HepG2 (cell line): ENCODE measurements around the gene AXDND1. TPM values are rescaled to one million over a fixed set of nuclear protein-coding genes. Genes with fewer than 3 reads are reported as not detected.

Experiments used
- CHCHD3 ChIP-seq: sonication (generic); formaldehyde crosslinking; IDR thresholded peaks from 2 replicates; pipeline ENCODE4 v1.8.0; 2022; ENCODE audit warnings: mild to moderate bottlenecking, missing genetic modification reagents, moderate library complexity
- HES4 ChIP-seq: sonication (generic); formaldehyde crosslinking; IDR thresholded peaks from 2 replicates; pipeline ENCODE4 v1.9.0; 2021; ENCODE audit warnings: mild to moderate bottlenecking, missing genetic modification reagents, borderline replicate concordance
- JUN ChIP-seq: sonication (generic); formaldehyde crosslinking; IDR thresholded peaks from 2 replicates; pipeline ENCODE4 v1.4.0; 2020; ENCODE audit warnings: mild to moderate bottlenecking, missing genetic modification reagents
- JUNB ChIP-seq: sonication (generic); formaldehyde crosslinking; IDR thresholded peaks from 2 replicates; pipeline ENCODE4 v1.8.0; 2022; ENCODE audit warnings: missing genetic modification reagents, mild to moderate bottlenecking, borderline replicate concordance
- KLF12 ChIP-seq: sonication (generic); formaldehyde crosslinking; IDR thresholded peaks from 2 replicates; pipeline ENCODE4 v1.4.0; 2020; ENCODE audit warnings: missing genetic modification reagents, borderline replicate concordance
- MAFG ChIP-seq: sonication (generic); formaldehyde crosslinking; IDR thresholded peaks from 2 replicates; pipeline ENCODE4 v1.5.1; 2020; ENCODE audit warnings: mild to moderate bottlenecking, missing genetic modification reagents
- NKX3-1 ChIP-seq: sonication (generic); formaldehyde crosslinking; IDR thresholded peaks from 2 replicates; pipeline ENCODE4 v1.5.0; 2020; ENCODE audit warnings: missing genetic modification reagents
- SALL2 ChIP-seq: sonication (generic); formaldehyde crosslinking; IDR thresholded peaks from 2 replicates; pipeline ENCODE4 v1.8.1; 2023; ENCODE audit warnings: mild to moderate bottlenecking, missing genetic modification reagents, inconsistent platforms
- TEAD2 ChIP-seq: sonication (generic); formaldehyde crosslinking; IDR thresholded peaks from 2 replicates; pipeline ENCODE4 v1.9.0; 2021; ENCODE audit warnings: missing genetic modification reagents
- ZNF367 ChIP-seq: sonication (generic); formaldehyde crosslinking; IDR thresholded peaks from 2 replicates; pipeline ENCODE4 v1.4.0; 2020; ENCODE audit warnings: missing genetic modification reagents, borderline replicate concordance
- ZNF552 ChIP-seq: sonication (generic); formaldehyde crosslinking; IDR thresholded peaks from 2 replicates; pipeline ENCODE4 v1.9.0; 2022; ENCODE audit warnings: missing genetic modification reagents, mild to moderate bottlenecking, borderline replicate concordance
- ZNF850 ChIP-seq: sonication (generic); formaldehyde crosslinking; conservative IDR thresholded peaks from 2 replicates; pipeline ENCODE4 v1.9.0; 2021; ENCODE audit warnings: mild to moderate bottlenecking, missing genetic modification reagents
- polyA plus RNA-seq, 8 experiments: library from polyadenylated mRNA; depleted of rRNA in 3 of 8; stranded (reverse) in 7 of 8; unstranded in 1 of 8; fragments of >200 nt; fragmentation: Illumina TruSeq in 4 of 8; extraction: Trizol in 4 of 8; gene quantifications; 2 replicates each; pipeline versions ENCODE4 v1.2.1 to v1.2.3, GENCODE V29; 2011 to 2016; ENCODE audit warnings: low read depth in 4 of 8, missing spikeins in 1 of 8, mixed read lengths in 1 of 8; ENCODE audit not compliant: insufficient read depth in 1 of 8
- total RNA-seq, 5 experiments: library from RNA; depleted of rRNA; stranded (reverse); fragments of >200 nt; fragmentation: Illumina TruSeq; extraction: Trizol; gene quantifications; 2 replicates each; pipeline ENCODE4 v1.2.3, GENCODE V29; 2016; ENCODE audit warnings: low read depth in 1 of 5
- TF ChIP-seq, protein P1 (sequence below): IDR thresholded peaks from 2 replicates; pipeline ENCODE4 v1.6.1; 2016; ENCODE audit warnings: low read depth, missing genetic modification reagents, missing compliant biosample characterization
- TF ChIP-seq, protein P2 (sequence below): sonication (generic); formaldehyde crosslinking; IDR thresholded peaks from 2 replicates; pipeline ENCODE4 v1.5.0; 2020; ENCODE audit warnings: missing genetic modification reagents
- TF ChIP-seq, protein P3 (sequence below): sonication (generic); formaldehyde crosslinking; IDR thresholded peaks from 2 replicates; pipeline ENCODE4 v1.8.0; 2022; ENCODE audit warnings: mild to moderate bottlenecking, missing genetic modification reagents, moderate library complexity
- TF ChIP-seq, protein P4 (sequence below): IDR thresholded peaks from 2 replicates; pipeline ENCODE4 v1.6.1; 2016
- TF ChIP-seq, protein P5 (sequence below): sonication (generic); formaldehyde crosslinking; IDR thresholded peaks from 2 replicates; pipeline ENCODE4 v1.4.0; 2020; ENCODE audit warnings: missing genetic modification reagents, low read depth, mild to moderate bottlenecking, borderline replicate concordance
- TF ChIP-seq, protein P6 (sequence below): sonication (generic); formaldehyde crosslinking; IDR thresholded peaks from 2 replicates; pipeline ENCODE4 v1.4.0; 2020; ENCODE audit warnings: mild to moderate bottlenecking, missing genetic modification reagents

Gene AXDND1
- total and polyA plus RNA-seq, 2 of the 13 experiments (the other 11 are each of a cell fraction or from before 2014, with no cell fraction given) = 0.15 to 0.40 TPM

DNA sequence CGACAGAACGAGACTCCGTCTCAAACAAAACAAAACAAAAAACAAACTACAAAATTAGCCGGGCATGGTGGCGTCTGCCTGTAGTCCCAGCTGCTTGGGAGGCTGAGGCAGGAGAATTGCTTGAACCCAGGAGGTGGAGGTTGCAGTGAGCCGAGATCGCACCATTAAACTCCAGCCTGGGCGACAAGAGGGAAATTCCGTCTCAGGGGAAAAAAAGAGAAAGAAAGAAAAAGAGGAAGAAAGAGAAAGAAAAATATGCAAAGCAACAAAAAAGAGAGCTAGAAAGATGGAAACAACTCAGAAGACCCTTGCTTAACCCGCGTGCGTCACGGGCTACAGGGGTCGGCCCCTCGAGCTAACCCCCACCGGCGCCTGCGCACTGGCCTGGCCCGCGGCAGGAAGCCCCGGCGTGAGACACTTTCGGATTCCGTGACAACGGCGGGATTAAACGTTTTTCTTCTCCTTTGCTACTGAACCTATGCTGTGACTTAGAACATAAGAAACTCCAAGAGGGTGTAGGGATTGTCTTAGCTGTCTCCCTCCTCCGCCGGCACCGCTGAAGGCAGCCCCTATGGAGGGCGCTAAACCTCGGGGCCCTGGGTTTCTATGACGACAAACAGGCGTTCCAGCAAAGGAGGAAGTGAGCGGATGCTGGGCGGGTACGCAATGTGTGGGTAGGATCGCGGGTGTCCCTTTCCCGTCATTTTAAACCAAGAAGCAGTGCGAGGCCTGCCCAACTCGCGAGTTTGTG, at the start of gene AXDND1 (continued):
- TF ChIP-seq, protein P1, sequence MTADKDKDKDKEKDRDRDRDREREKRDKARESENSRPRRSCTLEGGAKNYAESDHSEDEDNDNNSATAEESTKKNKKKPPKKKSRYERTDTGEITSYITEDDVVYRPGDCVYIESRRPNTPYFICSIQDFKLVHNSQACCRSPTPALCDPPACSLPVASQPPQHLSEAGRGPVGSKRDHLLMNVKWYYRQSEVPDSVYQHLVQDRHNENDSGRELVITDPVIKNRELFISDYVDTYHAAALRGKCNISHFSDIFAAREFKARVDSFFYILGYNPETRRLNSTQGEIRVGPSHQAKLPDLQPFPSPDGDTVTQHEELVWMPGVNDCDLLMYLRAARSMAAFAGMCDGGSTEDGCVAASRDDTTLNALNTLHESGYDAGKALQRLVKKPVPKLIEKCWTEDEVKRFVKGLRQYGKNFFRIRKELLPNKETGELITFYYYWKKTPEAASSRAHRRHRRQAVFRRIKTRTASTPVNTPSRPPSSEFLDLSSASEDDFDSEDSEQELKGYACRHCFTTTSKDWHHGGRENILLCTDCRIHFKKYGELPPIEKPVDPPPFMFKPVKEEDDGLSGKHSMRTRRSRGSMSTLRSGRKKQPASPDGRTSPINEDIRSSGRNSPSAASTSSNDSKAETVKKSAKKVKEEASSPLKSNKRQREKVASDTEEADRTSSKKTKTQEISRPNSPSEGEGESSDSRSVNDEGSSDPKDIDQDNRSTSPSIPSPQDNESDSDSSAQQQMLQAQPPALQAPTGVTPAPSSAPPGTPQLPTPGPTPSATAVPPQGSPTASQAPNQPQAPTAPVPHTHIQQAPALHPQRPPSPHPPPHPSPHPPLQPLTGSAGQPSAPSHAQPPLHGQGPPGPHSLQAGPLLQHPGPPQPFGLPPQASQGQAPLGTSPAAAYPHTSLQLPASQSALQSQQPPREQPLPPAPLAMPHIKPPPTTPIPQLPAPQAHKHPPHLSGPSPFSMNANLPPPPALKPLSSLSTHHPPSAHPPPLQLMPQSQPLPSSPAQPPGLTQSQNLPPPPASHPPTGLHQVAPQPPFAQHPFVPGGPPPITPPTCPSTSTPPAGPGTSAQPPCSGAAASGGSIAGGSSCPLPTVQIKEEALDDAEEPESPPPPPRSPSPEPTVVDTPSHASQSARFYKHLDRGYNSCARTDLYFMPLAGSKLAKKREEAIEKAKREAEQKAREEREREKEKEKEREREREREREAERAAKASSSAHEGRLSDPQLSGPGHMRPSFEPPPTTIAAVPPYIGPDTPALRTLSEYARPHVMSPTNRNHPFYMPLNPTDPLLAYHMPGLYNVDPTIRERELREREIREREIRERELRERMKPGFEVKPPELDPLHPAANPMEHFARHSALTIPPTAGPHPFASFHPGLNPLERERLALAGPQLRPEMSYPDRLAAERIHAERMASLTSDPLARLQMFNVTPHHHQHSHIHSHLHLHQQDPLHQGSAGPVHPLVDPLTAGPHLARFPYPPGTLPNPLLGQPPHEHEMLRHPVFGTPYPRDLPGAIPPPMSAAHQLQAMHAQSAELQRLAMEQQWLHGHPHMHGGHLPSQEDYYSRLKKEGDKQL (CRISPR knock-in tag) = no peak
- TF ChIP-seq, protein P2, sequence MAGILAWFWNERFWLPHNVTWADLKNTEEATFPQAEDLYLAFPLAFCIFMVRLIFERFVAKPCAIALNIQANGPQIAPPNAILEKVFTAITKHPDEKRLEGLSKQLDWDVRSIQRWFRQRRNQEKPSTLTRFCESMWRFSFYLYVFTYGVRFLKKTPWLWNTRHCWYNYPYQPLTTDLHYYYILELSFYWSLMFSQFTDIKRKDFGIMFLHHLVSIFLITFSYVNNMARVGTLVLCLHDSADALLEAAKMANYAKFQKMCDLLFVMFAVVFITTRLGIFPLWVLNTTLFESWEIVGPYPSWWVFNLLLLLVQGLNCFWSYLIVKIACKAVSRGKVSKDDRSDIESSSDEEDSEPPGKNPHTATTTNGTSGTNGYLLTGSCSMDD = no peak
- TF ChIP-seq ZNF552 (no peak), TEAD2 (CRISPR knock-in tag) (no peak), CHCHD3 (no peak), SALL2 (CRISPR knock-in tag) (peak; percentile 45; the same call in 1 of the 2 replicates), JUN (CRISPR knock-in tag) (no peak), HES4 (CRISPR knock-in tag) (no peak), KLF12 (CRISPR knock-in tag) (0 out of 2 replicates have a peak, but pooled peaks have one; percentile 33), ZNF367 (CRISPR knock-in tag) (no peak), MAFG (no peak), ZNF850 (no peak), JUNB (no peak), NKX3-1 (CRISPR knock-in tag) (0 out of 2 replicates have a peak, but pooled peaks have one; percentile 28)
- TF ChIP-seq, protein P3, sequence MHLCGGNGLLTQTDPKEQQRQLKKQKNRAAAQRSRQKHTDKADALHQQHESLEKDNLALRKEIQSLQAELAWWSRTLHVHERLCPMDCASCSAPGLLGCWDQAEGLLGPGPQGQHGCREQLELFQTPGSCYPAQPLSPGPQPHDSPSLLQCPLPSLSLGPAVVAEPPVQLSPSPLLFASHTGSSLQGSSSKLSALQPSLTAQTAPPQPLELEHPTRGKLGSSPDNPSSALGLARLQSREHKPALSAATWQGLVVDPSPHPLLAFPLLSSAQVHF (CRISPR knock-in tag) = no peak
- TF ChIP-seq, protein P4, sequence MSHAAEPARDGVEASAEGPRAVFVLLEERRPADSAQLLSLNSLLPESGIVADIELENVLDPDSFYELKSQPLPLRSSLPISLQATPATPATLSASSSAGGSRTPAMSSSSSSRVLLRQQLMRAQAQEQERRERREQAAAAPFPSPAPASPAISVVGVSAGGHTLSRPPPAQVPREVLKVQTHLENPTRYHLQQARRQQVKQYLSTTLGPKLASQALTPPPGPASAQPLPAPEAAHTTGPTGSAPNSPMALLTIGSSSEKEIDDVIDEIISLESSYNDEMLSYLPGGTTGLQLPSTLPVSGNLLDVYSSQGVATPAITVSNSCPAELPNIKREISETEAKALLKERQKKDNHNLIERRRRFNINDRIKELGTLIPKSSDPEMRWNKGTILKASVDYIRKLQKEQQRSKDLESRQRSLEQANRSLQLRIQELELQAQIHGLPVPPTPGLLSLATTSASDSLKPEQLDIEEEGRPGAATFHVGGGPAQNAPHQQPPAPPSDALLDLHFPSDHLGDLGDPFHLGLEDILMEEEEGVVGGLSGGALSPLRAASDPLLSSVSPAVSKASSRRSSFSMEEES = 0 out of 2 replicates have a peak, but pooled peaks have one; percentile 39
- TF ChIP-seq, protein P5, sequence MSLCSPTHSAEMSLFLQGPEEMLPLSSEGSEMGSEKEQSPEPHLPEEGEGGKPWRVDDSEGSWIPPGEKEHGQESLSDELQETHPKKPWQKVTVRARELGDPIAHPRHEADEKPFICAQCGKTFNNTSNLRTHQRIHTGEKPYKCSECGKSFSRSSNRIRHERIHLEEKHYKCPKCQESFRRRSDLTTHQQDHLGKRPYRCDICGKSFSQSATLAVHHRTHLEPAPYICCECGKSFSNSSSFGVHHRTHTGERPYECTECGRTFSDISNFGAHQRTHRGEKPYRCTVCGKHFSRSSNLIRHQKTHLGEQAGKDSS = no peak
- TF ChIP-seq, protein P6, sequence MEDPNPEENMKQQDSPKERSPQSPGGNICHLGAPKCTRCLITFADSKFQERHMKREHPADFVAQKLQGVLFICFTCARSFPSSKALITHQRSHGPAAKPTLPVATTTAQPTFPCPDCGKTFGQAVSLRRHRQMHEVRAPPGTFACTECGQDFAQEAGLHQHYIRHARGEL (CRISPR knock-in tag) = no peak
